Activated CD4-positive, alpha-beta T cell treated with anti-CD3 and anti-CD28 coated beads for 24 hours (primary cell): ENCODE data around the gene PHC3.

ENCODE experiments used
- DNase-seq, 2 donors: peaks; one replicate each; pipeline ENCODE4 v3.0.0-alpha.2; 2020; ENCODE audit warnings: low read depth in 2 of 2

Gene PHC3

DNA sequence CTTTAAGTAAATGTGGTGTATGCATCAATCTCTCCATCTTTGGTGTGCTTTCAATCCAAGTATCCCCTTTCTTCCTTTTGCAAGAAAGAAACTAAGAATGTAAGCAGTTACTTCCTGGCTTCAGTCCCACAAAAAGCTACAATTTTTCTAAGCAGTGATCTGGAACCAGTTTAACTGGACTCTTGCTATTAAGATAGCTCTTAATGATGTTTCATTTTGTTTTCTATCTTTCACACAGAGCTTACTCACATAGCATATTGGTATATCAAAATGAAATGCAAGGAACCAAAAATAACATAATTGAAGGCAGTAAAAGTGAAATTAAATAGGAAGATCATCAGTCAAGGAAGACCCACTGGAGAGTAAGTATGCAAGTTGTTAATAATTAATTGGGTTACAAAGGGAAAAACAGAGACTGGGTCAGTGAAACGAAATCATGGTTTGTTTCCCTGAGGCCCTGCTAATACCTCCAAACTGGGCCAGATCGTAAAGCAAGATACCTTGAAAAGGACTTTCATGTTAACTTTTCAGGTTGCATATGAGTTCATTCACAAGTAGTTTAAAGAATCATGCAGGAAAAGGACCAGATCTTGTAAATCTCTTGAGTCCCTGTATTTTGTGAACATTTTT is 101.9 kb downstream of the PHC3 start:
- no peak for DNase-seq

DNA sequence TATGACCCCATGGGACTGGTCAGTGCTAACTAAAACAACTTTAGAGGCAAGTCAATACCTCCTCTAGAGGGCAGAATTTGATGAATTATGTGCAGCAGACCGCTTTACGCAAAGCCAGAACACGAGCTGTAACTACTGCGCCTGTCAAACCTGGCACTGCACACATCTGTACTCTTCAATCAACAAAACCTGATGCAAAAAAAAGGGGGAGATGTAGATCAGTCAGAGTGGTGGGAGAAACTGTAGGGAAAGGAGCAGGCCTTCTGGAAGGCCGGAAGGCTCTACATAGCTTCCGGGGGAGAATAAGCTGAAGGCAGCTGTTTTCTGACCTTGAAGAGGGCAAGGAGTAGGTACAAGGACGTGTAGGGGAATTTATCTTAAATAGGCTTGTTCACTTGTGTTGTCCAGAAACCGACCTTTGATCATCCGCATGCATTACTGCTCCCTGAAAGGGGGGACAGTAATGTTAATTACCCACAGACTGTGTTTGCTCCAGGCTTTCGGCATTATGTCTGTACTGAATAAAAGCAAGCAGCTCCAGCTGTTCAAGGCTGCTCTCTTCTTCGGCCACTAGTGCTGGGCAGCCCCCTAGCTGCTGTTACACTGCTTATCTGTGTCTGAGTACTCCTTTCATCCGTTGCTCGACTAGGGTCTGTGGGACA is 102.8 kb downstream of the PHC3 start:
- DNase-seq = no peak

DNA sequence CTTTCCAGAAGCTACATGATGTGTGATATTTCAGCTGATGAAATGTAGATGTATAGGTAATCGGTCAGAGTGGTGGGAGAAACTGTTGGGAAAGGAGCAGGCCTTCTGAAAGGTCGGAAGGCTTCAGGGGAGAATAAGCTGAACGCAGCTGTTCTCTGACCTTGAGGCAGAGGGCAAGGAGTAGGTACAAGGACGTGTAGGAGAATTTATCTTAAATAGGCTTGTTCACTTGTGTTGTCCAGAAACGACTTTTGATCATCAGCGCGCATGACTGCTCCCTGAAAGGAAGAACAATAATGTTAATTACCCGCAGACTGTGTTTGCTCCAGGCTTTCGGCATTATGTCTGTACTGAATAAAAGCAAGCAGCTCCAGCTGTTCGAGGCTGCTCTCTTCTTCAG is 104.2 kb downstream of the PHC3 start:
- no peak for DNase-seq

DNA sequence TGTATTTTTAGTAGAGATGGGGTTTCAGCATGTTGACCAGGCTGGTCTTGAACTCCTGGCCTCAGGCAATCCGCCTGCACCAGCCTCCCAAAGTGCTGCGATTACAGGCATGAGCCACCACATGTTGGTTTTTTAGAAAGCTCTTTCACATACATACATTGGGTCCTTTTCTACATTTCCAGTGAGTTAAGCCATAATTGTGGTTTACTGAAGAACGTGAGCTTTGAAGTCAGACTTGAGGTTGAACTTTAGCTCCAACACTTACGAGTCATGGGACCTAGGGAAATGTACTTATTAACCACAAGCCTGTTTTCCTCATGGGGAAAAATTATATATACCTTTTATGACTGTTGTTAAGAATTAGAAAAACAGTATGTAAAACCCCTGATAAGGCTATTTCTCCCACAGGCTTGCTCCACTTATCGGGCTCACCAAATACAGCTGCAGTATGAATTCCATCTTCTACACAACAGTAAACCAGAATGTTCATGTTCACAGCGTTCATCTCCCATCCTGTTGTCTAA is 104.8 kb downstream of the PHC3 start:
- DNase-seq = no peak

DNA sequence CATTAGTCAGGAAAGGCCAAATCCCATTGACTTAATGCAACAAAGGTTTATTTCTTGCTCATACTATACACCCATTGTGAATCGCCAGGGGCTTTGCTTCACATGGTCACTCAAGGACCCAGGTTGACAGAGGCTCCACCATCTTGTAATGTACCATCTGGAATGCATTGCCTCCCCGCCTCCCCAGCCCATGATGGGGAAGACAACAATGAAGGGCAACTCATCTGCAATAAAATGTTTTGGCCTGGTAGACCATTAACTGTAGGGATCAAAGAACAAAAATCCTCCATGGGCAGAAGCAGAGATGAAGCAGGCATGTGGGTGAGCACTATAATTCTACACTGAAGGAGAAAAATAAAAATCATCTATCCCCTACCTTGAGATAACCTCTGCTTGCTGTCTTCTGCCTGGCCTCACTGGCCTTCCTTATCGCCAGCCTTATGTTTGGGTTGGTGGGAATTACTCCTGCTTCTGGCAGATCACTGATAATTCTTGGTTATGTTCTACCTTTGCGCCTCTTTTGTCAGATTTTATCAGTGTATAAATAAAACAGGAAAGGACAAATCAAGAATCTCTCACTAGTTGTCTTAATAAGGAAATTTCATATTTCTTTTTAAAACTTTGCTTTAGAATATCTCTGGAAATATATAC is 106.0 kb downstream of the PHC3 start:
- no peak for DNase-seq

DNA sequence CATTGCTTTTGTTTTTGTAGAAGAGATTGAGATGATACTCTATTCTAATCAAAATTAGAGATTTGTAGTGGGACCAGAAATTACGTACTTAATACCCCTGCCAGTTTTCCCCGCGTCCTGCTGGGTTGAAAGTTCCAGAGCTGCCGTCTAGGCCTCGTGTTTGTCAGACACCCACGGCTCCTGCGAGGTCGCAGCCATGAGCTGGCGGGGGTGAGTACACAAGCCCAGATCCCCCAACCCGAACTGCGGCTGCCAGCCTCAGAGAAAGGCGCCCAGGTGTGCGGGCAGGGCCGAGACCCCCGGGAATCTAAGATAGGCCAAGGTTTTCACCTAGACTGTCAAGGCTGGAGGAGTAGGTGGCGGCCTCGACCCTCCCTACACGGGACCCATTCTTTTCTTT is 117.4 kb downstream of the PHC3 start:
- DNase-seq = no peak

DNA sequence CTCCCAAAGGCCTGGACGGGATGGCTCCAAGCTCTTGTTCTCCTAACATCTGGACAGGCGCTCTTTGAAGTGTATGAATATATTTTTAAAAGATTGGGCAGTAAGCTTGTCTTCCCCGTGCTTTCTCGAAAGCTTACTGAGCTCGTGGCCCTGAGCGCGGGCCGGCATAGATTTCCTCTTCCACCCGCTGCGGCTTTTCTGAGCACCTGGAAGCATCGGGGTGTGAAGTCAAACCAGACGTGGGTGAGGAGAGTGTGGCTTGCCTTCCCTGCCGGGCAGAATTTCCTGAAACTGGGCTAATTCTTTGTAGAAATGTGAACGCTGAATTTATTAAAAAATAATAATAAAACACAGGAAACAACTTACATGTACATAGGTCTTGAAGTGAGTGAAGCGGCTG is 117.8 kb downstream of the PHC3 start:
- DNase-seq = no peak

DNA sequence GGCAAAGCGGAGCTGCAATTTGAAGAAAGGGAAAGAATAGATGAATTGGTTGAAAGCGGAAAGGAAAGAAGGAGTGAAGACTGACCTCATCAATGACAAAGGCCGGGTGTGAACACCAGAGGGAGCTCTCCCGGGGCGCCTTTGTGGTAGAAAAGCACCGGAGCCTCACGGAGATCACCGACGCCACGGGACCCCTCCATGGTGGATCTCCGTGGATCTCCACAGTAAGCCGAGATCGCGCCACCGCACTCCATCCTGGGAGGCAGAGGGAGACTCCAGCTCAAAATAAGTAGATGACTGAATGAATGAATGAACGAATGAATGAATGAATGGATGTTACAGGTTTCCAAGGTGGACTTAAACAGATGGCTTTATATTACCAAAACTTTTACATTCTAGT is 118.8 kb downstream of the PHC3 start:
- DNase-seq = no peak

DNA sequence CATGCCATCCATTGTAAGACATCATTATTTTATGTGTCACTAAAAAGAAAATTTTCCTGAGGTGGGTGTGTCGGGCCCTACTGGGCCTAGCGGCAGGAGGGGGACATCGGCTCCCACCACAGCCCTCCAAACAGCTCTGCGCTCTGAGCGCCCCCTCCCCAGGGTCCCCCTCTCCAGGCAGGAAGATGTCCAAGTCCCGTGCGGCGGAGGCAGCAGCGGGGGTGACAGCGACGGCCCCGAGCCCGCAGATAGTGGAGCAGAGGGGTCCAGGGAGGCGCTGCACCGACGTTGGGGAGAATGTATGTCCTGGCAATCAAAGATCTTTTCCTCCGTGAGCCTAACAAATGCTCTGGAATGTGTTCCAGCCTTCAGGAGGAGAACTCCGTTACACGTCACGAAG is 119.5 kb downstream of the PHC3 start:
- DNase-seq = no peak

DNA sequence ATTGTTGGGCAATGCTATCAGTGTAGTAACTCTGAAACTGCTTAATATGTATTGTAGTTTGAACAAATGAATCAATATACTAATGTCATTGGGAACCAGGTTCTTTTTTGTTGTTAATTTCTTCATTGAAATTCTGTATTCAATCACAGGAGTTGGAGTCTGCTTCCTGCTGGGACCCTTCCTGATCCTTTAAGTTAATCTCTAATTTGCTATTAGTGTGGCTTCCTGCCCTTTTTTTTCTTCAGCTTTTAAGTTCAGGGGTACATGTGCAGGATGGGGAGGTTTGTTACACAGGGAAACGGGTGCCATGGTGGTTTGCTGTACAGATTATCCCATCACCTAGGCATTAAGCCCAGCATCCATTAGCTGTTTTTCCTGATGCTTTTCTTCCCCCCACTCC is 122.1 kb downstream of the PHC3 start:
- no peak for DNase-seq

DNA sequence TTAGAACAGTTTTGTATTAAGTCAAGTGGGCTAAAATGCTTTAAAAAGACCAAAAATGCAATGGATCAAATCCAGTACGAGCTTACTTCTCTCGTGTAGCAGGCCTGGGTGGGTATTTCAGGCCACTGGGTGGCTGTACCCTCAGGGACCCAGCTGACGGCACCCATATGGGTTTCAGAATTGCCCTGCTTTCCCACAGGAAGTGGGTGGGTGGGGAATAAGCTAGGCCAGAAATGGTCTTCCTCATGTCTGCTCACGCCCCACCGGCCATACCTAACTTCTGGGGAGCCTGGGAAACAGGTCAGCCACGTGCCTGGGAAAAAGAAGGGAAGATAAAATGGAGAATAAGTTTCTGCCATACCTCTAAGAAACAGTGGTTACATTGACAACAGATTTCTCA is 123.4 kb downstream of the PHC3 start:
- DNase-seq = no peak

DNA sequence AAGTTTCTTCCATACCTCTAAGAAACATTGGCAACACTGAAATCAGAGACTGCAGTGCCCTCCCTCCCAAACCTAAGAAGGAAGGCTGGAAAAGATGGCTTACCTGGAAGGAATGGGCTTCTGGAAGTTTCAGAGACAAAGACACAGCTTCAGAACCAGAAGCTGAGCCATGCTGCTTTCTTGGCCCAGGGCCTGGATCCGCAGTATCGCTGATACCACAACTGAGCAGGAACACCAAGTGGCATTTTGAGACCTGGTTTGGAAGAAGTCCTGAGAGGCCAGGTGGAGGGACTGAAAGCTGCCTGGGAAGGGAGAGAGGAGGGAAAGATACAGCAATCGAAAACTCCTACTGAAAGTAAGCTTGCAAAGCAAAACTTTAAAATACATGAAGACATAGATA is 124.0 kb downstream of the PHC3 start:
- DNase-seq = no peak

DNA sequence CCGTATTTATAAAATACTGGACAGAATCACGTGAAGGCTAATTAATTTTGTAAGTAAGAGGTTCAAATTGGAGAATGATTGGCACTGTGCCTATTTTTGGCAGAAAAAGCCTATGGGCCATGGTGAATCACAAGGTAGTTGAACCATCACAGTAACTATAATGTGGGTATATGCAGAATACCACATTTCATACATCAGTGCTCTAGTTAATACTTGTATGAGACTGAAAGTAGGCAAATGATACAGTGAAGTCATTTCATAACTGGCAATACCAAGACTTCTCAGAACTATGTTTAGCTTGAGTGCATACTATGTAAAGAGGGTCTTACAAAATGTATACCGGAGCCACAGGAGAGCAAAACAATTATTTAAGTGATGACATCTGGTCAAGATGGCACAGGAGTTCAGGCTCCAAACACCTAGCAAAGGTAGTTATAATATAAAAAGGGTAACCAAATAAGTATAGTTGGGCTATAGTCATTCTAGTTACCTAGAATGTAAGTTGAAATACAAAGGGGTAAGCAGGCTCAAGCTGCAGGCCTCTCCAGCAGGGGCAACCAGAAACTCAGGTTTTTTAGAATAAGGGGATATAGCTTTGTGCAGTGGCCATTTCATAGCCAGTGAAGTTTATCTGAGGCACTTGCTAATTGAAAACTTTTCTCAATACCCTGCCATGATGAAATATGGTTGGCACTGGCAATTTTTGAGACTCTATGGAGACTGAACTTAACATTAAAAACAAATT is 124.7 kb downstream of the PHC3 start:
- no peak for DNase-seq

DNA sequence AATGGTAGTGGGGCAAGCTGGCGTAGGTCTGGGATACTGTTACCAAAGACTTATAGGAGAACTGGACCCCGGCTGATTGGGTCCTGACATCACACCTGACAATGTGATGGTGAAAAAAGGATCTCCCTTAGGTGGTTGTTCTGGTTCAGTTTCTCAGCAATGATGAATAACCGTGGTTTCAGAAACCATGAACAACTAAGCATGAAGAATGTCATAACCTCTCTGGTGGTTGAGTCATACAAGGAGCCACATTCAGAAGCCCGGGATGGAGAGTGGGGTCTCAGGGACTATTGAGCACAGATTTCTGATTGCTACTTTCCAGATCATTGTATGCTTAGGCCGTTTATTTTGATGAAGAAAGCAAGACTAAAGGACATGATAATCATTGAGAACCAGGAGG is 126.3 kb downstream of the PHC3 start:
- DNase-seq = no peak

DNA sequence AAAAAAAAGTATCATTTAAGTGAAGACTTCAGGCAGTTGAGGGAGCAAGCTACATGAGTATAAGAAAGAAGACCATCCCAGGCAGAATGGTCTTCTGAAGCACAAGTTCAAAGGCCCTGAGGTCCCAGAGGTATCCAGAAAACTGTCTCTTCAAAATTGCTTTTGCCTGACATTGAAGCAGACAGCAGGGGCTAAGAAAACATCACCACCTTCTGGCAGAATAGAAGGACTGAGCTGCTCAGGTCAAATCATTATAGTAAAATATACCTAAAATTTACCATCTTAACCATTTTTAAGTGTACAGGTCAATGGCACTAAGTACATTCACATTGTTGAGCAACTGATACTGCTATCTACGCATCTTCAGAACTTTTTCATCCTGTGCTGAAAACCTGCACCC is 127.3 kb downstream of the PHC3 start:
- no peak for DNase-seq

DNA sequence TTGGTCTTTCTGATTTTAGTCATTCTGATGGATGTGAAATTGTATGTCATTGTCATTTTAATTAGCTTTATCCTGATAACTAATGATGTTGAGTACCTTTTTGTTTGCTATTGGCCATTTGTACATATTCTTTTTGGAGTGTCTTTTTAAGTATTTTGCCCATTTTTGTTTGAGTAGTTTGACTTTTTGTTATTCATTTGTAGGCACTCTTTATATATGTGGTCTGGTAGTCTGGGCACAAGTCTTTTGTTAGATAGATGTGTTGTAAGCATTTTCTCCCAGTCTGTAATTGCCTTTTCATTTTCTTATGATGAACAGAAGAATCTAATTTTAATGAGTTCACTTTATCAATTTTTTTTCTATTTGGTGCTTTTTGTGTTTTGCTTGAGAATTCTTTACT is 129.1 kb downstream of the PHC3 start:
- no peak for DNase-seq

DNA sequence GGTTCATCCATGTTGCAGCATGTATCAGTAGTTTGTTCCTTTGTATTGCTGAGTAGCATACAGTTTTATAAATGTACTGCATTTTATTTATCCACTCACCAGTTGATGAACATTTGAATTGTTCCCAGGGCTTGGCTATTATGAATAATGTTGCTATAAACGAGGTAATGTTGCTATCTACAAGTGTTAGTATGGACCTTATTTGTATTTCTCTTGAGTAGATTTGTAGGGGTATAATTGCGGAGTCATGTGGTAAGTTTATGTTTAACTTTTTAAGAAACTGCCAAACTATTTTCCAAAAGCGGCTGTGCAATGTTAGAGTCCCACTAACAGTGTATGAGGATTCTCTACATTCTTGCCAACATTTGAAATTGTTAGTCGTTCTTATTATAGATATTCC is 130.8 kb downstream of the PHC3 start:
- no peak for DNase-seq

DNA sequence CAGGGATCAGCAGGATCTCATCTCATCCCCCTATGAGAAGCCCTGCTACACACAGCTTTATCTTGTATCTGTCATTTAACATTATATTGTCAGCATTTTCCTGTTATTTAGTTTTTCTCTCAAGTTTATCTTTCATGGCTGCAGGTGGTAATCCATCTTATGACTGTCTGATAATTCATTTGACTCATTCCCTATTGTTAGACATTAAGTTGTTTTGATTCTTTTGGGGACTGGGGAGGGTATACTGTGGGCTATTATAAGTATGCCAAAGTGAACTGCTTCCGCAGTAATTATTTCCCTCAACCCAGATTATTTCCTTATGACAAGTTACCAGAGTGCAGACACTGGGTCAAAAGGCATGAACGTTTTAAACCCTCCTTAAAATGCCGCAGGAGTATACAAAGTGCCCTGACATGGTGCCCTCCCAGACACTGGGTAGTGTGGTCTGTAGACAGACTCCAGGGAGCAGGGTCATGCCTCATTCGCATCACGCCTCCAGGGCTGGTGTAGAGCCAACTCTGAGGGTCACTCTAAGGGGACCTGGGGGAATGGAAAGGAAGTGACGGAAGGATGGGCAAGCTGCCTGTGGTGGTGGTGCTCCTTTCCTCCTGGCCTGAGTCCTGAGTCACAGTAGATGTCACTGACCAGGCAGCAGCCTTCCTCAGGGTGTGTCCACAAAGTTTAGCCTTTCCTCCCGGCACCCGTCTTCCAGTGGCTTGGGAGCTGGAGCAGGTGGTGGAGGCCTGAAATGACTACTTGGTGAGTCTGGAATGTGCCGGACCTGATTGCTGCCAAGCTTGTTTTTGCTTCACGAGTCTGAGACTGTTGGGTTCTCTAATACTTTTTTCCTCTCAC is 132.2 kb downstream of the PHC3 start:
- DNase-seq = no peak

DNA sequence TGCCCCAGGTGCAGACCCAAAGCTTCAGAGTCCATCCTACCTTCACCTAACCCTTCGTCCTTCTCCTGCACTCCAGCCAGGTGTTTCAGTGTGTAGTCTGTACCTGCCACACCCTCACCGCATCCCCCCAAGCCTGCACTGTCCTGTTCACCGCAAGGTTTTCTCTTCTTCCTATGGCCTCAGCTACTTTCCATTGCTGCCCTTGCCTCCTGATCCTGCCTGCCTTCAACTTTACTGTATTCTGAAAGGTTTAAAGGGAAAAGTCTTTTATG is 134.5 kb downstream of the PHC3 start:
- no peak for DNase-seq

DNA sequence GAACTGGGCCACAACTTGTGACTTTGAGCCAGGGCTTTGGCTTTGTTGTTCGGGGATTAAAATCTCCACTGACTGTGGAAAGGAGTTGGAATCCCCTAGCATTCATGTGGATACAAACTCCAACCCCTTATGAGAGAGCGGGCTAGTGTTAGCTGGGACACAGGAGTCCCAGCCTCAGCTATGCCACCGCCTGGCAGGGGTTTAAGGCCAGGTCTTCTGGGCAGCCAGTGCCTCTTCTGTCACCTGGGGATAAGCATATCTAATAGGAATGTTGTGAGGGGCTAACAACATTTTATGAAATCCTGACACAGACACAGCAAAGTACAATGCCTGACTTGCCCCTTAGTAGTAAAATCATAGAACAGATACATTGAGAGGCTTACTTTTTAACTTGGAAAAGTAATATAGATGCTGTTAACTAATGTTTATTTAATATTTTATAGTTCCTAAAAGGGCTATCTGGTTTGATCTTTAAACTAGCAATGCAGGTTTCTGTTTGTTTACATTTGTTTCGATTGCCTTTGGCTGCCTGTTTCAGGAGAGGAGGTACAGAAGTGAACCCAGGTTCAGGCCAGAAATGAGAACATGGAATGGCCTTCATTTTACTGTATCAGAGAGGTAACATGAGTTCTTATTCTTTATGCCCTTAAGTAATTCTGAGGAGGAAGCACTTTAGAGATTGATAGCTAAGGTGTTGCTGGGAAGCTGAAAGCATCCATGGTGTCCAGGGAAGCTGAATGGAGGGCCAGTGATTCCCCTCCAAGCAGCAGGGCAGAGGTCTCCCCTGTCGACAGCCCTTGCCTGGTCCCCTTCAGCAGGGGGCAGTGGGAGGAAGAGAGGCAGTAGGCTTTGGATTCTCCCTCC is 135.0 kb downstream of the PHC3 start:
- DNase-seq = no peak

DNA sequence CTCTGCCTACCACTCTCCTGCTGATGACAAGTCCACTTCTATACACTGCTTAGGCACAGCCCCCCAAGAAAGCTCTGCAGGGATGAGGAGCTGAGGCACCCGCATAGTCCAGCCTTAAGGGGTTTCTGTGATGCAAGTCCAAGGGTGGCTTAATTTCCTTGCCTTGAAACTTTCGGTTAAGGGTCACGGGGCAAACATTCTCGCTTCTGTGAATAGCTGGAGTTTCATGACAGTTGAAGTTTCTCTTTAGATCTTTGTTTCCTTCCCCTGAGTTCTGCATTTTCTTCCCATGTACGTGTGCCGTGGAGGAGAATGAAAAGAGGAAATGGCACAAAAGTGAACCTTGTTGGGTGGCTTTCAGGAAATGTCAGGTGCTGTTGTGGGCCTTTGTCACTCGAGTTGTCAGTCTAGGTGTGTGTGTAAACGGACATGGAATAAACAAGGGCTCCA is 136.7 kb downstream of the PHC3 start:
- DNase-seq = no peak
